AML-193 (cell line): ENCODE results near the gene RALGPS1.
"Not testable (repeated sequence)": the region's sequence is repeated elsewhere in the genome, so short reads cannot be mapped to it uniquely, and the experiment has no call there.

Experiments used
- DNase-seq, 2 experiments: peaks; one replicate each; lab custom pipeline; 2025; lab: John Stamatoyannopoulos, UW

The RALGPS1 gene

GRCh38 chr9:127158786-127159324 lies 244.3 kb downstream of the RALGPS1 start:
- DNase-seq, result no peak

- no peak for DNase-seq
Measured at GRCh38 chr9:127159325-127159801, 244.8 kb downstream of the RALGPS1 start.

- no peak for DNase-seq
Measured at GRCh38 chr9:127159949-127160610, 245.5 kb downstream of the RALGPS1 start.

- no peak for DNase-seq
Measured at GRCh38 chr9:127161081-127161624, 246.6 kb downstream of the RALGPS1 start.

- peak; percentile 10 to 31 for DNase-seq
Measured at GRCh38 chr9:127162046-127162863, 247.7 kb downstream of the RALGPS1 start.

- DNase-seq, result no peak
Measured at GRCh38 chr9:127162864-127163365, 248.3 kb downstream of the RALGPS1 start.

GRCh38 chr9:127163409-127163808 lies 248.8 kb downstream of the RALGPS1 start:
- DNase-seq, result no peak

GRCh38 chr9:127165116-127165515 lies 250.5 kb downstream of the RALGPS1 start:
- no peak for DNase-seq

- no peak for DNase-seq
Measured at GRCh38 chr9:127166111-127166510, 251.5 kb downstream of the RALGPS1 start.

- no peak for DNase-seq
Measured at GRCh38 chr9:127166651-127167524, 252.3 kb downstream of the RALGPS1 start.

GRCh38 chr9:127167560-127168326 lies 253.2 kb downstream of the RALGPS1 start:
- DNase-seq, result no peak

- no peak for DNase-seq
Measured at GRCh38 chr9:127168756-127169574, 254.4 kb downstream of the RALGPS1 start.

GRCh38 chr9:127169575-127169883 lies 254.9 kb downstream of the RALGPS1 start:
- no peak for DNase-seq

- DNase-seq, result no peak
Measured at GRCh38 chr9:127170103-127170502, 255.5 kb downstream of the RALGPS1 start.

GRCh38 chr9:127170652-127171051 lies 256.1 kb downstream of the RALGPS1 start:
- DNase-seq, result no peak

- DNase-seq, result not testable (repeated sequence)
Measured at GRCh38 chr9:127171348-127171747, 256.8 kb downstream of the RALGPS1 start.

- no peak for DNase-seq
Measured at GRCh38 chr9:127172066-127172707, 257.6 kb downstream of the RALGPS1 start.

GRCh38 chr9:127173063-127173462 lies 258.5 kb downstream of the RALGPS1 start:
- DNase-seq, result no peak
